Mesendoderm (in vitro differentiated cells): ENCODE measurements around the gene ASPG.

ENCODE experiments used
- DNase-seq: peaks from one replicate; pipeline ENCODE4 v3.0.0; 2013
- H2AK5ac ChIP-seq: 2 replicates; pipeline ENCODE4 v1.6.1; 2013; ENCODE audit warnings: low read length, inconsistent platforms
- H2BK120ac ChIP-seq: 2 replicates; pipeline ENCODE4 v1.6.1; 2013; ENCODE audit warnings: low read depth, mild to moderate bottlenecking, low read length, moderate library complexity, mixed read lengths
- H2BK15ac ChIP-seq: replicated peaks from 2 replicates; pipeline ENCODE4 v1.6.1; 2013; ENCODE audit warnings: low read depth, mild to moderate bottlenecking, moderate library complexity
- H2BK5ac ChIP-seq: 2 replicates; pipeline ENCODE4 v1.6.1; 2013; ENCODE audit warnings: low read length, inconsistent platforms
- H3K18ac ChIP-seq: 2 replicates; pipeline ENCODE4 v1.6.1; 2013; ENCODE audit warnings: mild to moderate bottlenecking, low read length, mixed read lengths
- H3K23ac ChIP-seq: one replicate; pipeline ENCODE4 v1.6.1; 2013; ENCODE audit warnings: low read length
- H3K27ac ChIP-seq: 2 replicates; pipeline ENCODE4 v1.5.1; 2013; ENCODE audit warnings: low read depth, mild to moderate bottlenecking, inconsistent platforms, low read length, moderate library complexity
- H3K27me3 ChIP-seq: 2 replicates; pipeline ENCODE4 v1.6.1; 2013; ENCODE audit warnings: low read length, control low read depth, mild to moderate bottlenecking, inconsistent platforms; ENCODE audit not compliant: insufficient read depth, poor library complexity
- H3K36me3 ChIP-seq: 2 replicates; pipeline ENCODE4 v1.6.1; 2013; ENCODE audit warnings: low read length, inconsistent platforms; ENCODE audit not compliant: control insufficient read depth, insufficient read depth
- H3K4ac ChIP-seq: one replicate; pipeline ENCODE4 v1.6.1; 2013; ENCODE audit warnings: low read depth, mild to moderate bottlenecking, low read length, moderate library complexity
- H3K4me1 ChIP-seq: 2 replicates; pipeline ENCODE4 v1.6.1; 2013; ENCODE audit warnings: low read depth, low read length, inconsistent platforms; ENCODE audit not compliant: control insufficient read depth
- H3K4me2 ChIP-seq: 2 replicates; pipeline ENCODE4 v1.6.1; 2013; ENCODE audit warnings: low read length
- H3K4me3 ChIP-seq: 2 replicates; pipeline ENCODE4 v1.5.1; 2013; ENCODE audit warnings: mild to moderate bottlenecking, low read length
- H3K56ac ChIP-seq: one replicate; pipeline ENCODE4 v1.6.1; 2013; ENCODE audit warnings: low read length
- H3K79me1 ChIP-seq: 2 replicates; pipeline ENCODE4 v1.6.1; 2013; ENCODE audit warnings: low read length, inconsistent platforms
- H3K79me2 ChIP-seq: 2 replicates; pipeline ENCODE4 v1.6.1; 2013; ENCODE audit warnings: mild to moderate bottlenecking, low read length; ENCODE audit not compliant: control insufficient read depth, insufficient read depth
- H3K9ac ChIP-seq: 2 replicates; pipeline ENCODE4 v1.6.1; 2013; ENCODE audit warnings: low read length, inconsistent platforms
- H4K5ac ChIP-seq: one replicate; pipeline ENCODE4 v1.6.1; 2013; ENCODE audit warnings: low read length
- H4K8ac ChIP-seq: one replicate; pipeline ENCODE4 v1.6.1; 2013; ENCODE audit warnings: low read depth, mild to moderate bottlenecking, control low read depth, low read length, moderate library complexity
- WGBS: extraction: QIAGEN DNeasy Blood & Tissue Kit; methylation state at CpG from one replicate; pipeline ENCODE4 v1.1.7; 2013; ENCODE audit warnings: low lambda C conversion rate, missing lambda C conversion rate; ENCODE audit not compliant: insufficient coverage; ENCODE audit errors: extremely low coverage; 5-methylcytosine and 5-hydroxymethylcytosine counted together

The ASPG gene

DNA sequence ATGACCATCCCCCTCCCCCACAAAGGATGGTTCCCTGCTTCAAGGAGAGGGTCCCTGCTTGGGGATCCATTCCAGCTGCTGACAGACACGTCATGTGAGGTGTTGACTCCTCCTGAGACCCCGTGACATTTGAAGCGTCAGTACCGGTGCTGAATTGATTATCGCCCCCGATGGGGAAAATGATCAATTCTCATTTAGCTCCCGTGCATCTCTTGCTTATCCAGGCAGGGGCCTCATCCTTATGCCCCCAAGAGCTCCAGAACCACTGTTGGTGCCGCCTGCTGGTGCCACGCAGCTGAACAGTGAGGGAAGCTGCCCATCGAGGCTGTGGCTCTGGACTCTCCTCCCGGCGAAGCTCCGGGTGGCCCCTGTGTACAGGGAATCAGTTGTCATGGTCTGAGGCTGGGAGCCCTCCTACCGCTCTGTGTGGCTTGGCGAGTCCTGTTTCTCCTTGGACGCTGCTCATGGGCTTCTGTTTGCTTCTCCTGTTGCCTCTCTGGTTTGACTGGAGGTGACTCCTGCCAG, 57.5 kb downstream of the ASPG start:
- H3K4me3 ChIP-seq, result no peak overlapping the region
- H3K18ac ChIP-seq, result no peak overlapping the region
- no peak for DNase-seq
- no peak overlapping the region for H3K56ac ChIP-seq
- H4K5ac ChIP-seq, result no peak overlapping the region
- no peak overlapping the region for H3K9ac ChIP-seq
- H4K8ac ChIP-seq, result no peak overlapping the region
- no peak overlapping the region for H2BK15ac ChIP-seq
- H3K4ac ChIP-seq, result no peak overlapping the region
- H3K23ac ChIP-seq, result no peak overlapping the region
- H3K4me2 ChIP-seq, result no peak overlapping the region
- H3K36me3 ChIP-seq, result no peaks in the 10 kb centered on the region
- H3K27ac ChIP-seq, result no peak overlapping the region
- H3K79me1 ChIP-seq, result peaks cover 16% of the 10 kb centered on the region
- no peaks in the 10 kb centered on the region for H3K4me1 ChIP-seq
- no peak overlapping the region for H2BK120ac ChIP-seq
- H2AK5ac ChIP-seq, result no peak overlapping the region
- peaks cover 28% of the 10 kb centered on the region for H3K79me2 ChIP-seq
- no CpG with 5 or more reads among the region's 16 CpGs for WGBS
- H3K27me3 ChIP-seq, result no peaks in the 10 kb centered on the region
- H2BK5ac ChIP-seq, result no peak overlapping the region

- no peak overlapping the region for H2AK5ac ChIP-seq
- H4K8ac ChIP-seq, result no peak overlapping the region
- no peaks in the 10 kb centered on the region for H3K27me3 ChIP-seq
- H3K4me2 ChIP-seq, result no peak overlapping the region
- H2BK15ac ChIP-seq, result no peak overlapping the region
- peaks cover 31% of the 10 kb centered on the region for H3K79me2 ChIP-seq
- H4K5ac ChIP-seq, result no peak overlapping the region
- no peak overlapping the region for H3K18ac ChIP-seq
- no peak overlapping the region for H2BK120ac ChIP-seq
- no peak overlapping the region for H3K56ac ChIP-seq
- no peak overlapping the region for H3K9ac ChIP-seq
- H3K4me1 ChIP-seq, result peaks cover 2% of the 10 kb centered on the region
- no peak overlapping the region for H3K27ac ChIP-seq
- no peak overlapping the region for H3K4me3 ChIP-seq
- H3K4ac ChIP-seq, result no peak overlapping the region
- no peak overlapping the region for H2BK5ac ChIP-seq
- no peak for DNase-seq
- no peak overlapping the region for H3K23ac ChIP-seq
- peaks cover 16% of the 10 kb centered on the region for H3K79me1 ChIP-seq
- H3K36me3 ChIP-seq, result no peaks in the 10 kb centered on the region
- no CpG with 5 or more reads among the region's 26 CpGs for WGBS
Measured at GRCh38 chr14:104143521-104144452, 58.3 kb downstream of the ASPG start.

DNA sequence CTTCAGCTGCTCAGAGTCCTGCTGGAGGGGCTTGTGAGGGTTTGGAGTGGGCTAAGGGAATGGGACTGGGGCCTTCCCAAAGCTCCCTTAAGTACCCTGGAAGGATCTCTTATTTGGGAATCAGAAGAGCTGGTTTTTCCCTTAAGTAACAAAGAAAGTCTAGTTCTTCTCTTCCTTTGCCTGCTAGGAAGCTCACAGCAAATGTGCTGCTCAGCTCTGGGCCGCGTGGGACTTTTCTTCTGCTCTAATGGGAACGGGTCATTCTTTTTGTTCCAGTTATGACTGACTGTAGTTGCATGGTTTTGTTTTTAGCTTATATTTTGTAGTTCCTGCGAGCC, 58.9 kb downstream of the ASPG start:
- no peak overlapping the region for H2BK120ac ChIP-seq
- H2AK5ac ChIP-seq, result no peak overlapping the region
- H3K18ac ChIP-seq, result no peak overlapping the region
- DNase-seq, result no peak
- H4K5ac ChIP-seq, result no peak overlapping the region
- no peak overlapping the region for H3K23ac ChIP-seq
- peaks cover 15% of the 10 kb centered on the region for H3K79me1 ChIP-seq
- H3K56ac ChIP-seq, result no peak overlapping the region
- no peak overlapping the region for H3K4me3 ChIP-seq
- no peaks in the 10 kb centered on the region for H3K27me3 ChIP-seq
- H3K27ac ChIP-seq, result no peak overlapping the region
- peaks cover 31% of the 10 kb centered on the region for H3K79me2 ChIP-seq
- H2BK5ac ChIP-seq, result no peak overlapping the region
- H2BK15ac ChIP-seq, result no peak overlapping the region
- no peak overlapping the region for H4K8ac ChIP-seq
- H3K4me1 ChIP-seq, result peaks cover 8% of the 10 kb centered on the region
- no peaks in the 10 kb centered on the region for H3K36me3 ChIP-seq
- H3K4ac ChIP-seq, result no peak overlapping the region
- WGBS, result no CpG with 5 or more reads among the region's 4 CpGs
- H3K9ac ChIP-seq, result no peak overlapping the region
- H3K4me2 ChIP-seq, result no peak overlapping the region

DNA sequence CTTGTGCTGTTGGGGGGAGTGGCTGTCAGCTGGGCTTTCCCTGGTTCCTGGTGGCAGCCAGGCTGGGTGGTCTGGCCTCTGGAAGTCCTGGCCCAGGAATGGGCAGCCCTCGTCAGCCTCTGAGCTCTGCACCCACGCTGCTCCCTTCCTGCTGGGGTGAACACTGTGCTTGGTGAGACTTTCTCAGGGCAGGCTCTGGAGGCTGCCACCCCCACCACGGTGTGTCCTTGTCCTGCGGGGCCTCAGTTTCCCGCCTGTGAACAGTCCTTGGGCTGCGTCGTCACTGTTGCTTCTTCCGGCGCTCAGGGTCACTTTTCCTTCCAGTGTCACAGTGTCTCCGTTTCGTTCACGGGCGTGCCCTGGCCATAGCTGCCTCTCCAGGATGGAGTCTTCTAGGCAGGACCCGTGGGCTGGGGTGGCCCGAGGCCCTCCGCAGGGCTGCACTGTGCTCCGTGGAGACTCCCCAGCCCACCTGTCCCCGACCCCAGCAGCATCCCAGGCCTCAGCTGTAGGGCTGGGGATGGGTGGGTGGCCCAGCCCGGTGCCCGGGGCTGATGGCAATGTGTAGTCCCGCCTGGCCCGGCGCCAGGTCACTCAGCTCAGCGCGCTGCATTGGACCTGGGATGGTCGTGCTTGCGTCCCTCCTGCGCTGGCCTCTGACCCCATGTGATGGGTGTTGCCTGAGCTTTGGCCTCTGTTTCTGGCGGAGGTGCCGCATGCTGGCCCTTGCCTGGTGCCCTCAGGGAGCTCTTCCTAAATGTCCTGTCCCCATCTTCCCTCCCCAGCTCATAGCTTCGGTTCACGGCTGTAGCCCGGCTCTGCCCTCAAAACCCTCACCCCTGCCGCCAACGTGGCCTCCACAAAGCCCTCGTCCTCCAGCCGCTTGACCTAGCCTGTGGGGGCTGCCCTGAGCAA, 59.7 kb downstream of the ASPG start:
- H4K5ac ChIP-seq, result no peak overlapping the region
- no peak overlapping the region for H3K4me2 ChIP-seq
- no peak overlapping the region for H2BK120ac ChIP-seq
- DNase-seq, result no peak
- H3K27ac ChIP-seq, result no peak overlapping the region
- H3K4ac ChIP-seq, result no peak overlapping the region
- H3K4me1 ChIP-seq, result peaks cover 10% of the 10 kb centered on the region
- H3K18ac ChIP-seq, result no peak overlapping the region
- peaks cover 31% of the 10 kb centered on the region for H3K79me2 ChIP-seq
- peak overlapping the region; percentile 15 for H3K56ac ChIP-seq
- no peak overlapping the region for H2BK15ac ChIP-seq
- no peak overlapping the region for H4K8ac ChIP-seq
- H3K27me3 ChIP-seq, result no peaks in the 10 kb centered on the region
- H3K79me1 ChIP-seq, result peaks cover 15% of the 10 kb centered on the region
- H2AK5ac ChIP-seq, result no peak overlapping the region
- no peaks in the 10 kb centered on the region for H3K36me3 ChIP-seq
- no CpG with 5 or more reads among the region's 37 CpGs for WGBS
- no peak overlapping the region for H3K4me3 ChIP-seq
- no peak overlapping the region for H2BK5ac ChIP-seq
- no peak overlapping the region for H3K23ac ChIP-seq
- no peak overlapping the region for H3K9ac ChIP-seq

DNA sequence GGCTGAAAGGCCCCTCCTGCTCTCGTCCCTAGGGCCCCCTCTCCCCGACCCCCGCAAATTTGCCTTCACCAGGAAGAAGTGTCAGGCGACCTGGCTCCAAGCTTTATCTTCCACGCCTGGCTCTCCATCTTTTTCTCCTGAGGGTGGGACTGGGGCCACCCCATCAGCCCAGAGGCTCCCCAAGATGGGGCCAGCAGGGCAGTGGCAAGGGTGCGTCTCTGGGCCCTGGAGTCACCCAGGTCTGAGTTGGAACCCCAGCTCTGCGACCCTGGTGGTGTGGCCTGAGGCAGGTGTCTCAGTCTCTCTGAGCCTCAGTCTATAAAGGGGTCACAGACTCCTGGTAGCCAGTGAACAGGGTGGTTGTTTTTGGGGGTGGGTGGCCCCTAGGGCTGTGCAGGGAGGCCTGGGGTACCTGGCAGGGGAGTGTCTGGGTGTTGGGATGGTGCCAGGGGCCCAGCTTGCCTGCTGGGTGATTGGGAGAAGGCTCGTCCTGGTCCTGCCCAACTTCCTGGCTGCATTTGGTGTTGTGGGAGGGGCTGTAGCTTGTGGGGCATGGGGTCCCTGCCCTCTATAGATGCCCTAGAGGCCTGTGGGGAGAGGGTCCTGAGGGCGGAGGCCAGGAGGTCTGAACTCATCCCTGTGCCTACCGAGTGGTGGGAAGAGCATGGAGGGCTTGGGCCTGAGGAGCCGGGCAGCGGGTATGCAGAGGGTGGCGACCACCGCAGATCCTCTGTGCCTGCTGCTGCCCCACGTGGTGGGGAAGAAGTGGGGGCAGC, 60.5 kb downstream of the ASPG start:
- Histone ChIP-seq H2BK15ac (no peak overlapping the region), H3K9ac (no peak overlapping the region), H3K56ac (no peak overlapping the region), H3K27ac (no peak overlapping the region), H3K18ac (no peak overlapping the region), H3K4me1 (peaks cover 18% of the 10 kb centered on the region), H3K27me3 (no peaks in the 10 kb centered on the region), H3K23ac (no peak overlapping the region), H3K4ac (no peak overlapping the region), H3K4me3 (no peak overlapping the region), H2BK120ac (no peak overlapping the region), H2AK5ac (no peak overlapping the region), H3K79me1 (peaks cover 21% of the 10 kb centered on the region), H4K5ac (no peak overlapping the region), H2BK5ac (no peak overlapping the region), H4K8ac (no peak overlapping the region), H3K79me2 (peaks cover 30% of the 10 kb centered on the region), H3K4me2 (no peak overlapping the region), H3K36me3 (no peaks in the 10 kb centered on the region)
- DNase-seq, result no peak
- no CpG with 5 or more reads among the region's 15 CpGs for WGBS
